Heart left ventricle (tissue), 13 donors: ENCODE data around the gene SGK1.

Experiments
- CTCF ChIP-seq, 12 donors: fragments of 200-600 bp; sonication (generic) in 4 of 12; IDR thresholded peaks; one replicate each; pipeline versions ENCODE4 v1.5.0 to v1.8.0; 2018 to 2022; ENCODE audit warnings: antibody characterized with exemption in 12 of 12, mild to moderate bottlenecking in 5 of 12
- POLR2A ChIP-seq, 2 donors: fragments of 450-650 bp; IDR thresholded peaks; one replicate each; pipeline ENCODE4 v1.6.1; 2017; ENCODE audit warnings: antibody characterized with exemption in 2 of 2, mild to moderate bottlenecking in 2 of 2, moderate library complexity in 2 of 2
- donor health status: ischemic (EF 13 %, LVEDD 7.1; RV severe dilation, severe dysfunction).
- donor health status: DM: no; HTN: yes; CAD: no.
- donor health status: DM: no; HTN: no; CAD: no.
- donor health status: ischemic (EF 25% LVEDD 6.9; RV normal size, moderate dysfunction).
- donor health status: ischemic (EF 25% LVEDD 5.7; RV mildly dilated, moderate dysfunction).
- donor health status: ischemic (EF 35%, LVEDD 5.7; RV mildly dilated, moderate dysfunction).
- donor health status: nonischemic (EF 11% LVEDD 7.7; RV severe dilation, severe dysfunction).
- donor health status: DM: yes; HTN: yes; CAD: no.
- donor health status: PGD.
- donor health status: ischemic (EF 29% LVEDD 5.4; RV normal size, mild dysfunction).
- donor health status: nonischemic (EF 23%, LVEDD 6.1; RV moderate dilation, normal function).

DNA sequence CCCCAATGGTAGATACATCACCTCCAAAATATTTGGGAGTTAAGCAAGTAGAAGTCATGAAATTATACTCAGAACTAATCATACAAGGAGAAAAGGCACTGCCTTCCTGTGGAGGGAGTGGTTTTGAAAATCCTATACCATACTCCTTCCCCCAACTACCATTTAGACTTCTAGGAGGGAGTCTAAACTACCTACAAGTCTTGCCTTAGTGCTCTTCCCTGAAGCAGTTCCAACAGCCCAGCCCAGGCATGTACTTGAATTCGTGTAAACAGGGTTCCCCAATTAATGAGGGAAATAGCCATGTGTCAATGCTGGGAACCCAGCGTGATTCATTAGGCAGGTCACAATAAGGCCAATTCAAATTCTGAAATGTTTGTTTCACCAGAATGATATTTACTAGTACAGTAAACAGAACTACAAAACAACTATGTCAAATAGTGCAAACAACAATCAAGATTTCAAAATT lies 39.1 kb upstream of the SGK1 start:
- TF ChIP-seq POLR2A (IDR thresholded peaks at IDR 0.05) (no peak), CTCF (IDR thresholded peaks at IDR 0.05) (no peak)
